GM18870 (cell line): ENCODE results near the gene HSPA1A.
"Not testable (repeated sequence)": the region's sequence is repeated elsewhere in the genome, so short reads cannot be mapped to it uniquely, and the experiment has no call there.

Experiments used
- ATAC-seq: cut with Tn5 transposase; IDR thresholded peaks from one replicate; pipeline ENCODE4 v1.9.1; 2021; ENCODE audit warnings: moderate library complexity; ENCODE audit not compliant: unreplicated experiment

Gene HSPA1A

GRCh38 chr6:31834367-31835250 lies 19.3 kb downstream of the HSPA1A start:
- no peak for ATAC-seq

GRCh38 chr6:31836047-31836473 lies 20.7 kb downstream of the HSPA1A start:
- ATAC-seq, result no peak

- ATAC-seq, result no peak
Observed at GRCh38 chr6:31836474-31837368, 21.4 kb downstream of the HSPA1A start.

- no peak for ATAC-seq
Observed at GRCh38 chr6:31837369-31838113, 22.2 kb downstream of the HSPA1A start.

- ATAC-seq, result not testable (repeated sequence)
Observed at GRCh38 chr6:31838114-31838553, 22.8 kb downstream of the HSPA1A start.

- ATAC-seq, result no peak
Observed at GRCh38 chr6:31838968-31839367, 23.6 kb downstream of the HSPA1A start.

- not testable (repeated sequence) for ATAC-seq
Observed at GRCh38 chr6:31839779-31840126, 24.4 kb downstream of the HSPA1A start.

- no peak for ATAC-seq
Observed at GRCh38 chr6:31842053-31842452, 26.7 kb downstream of the HSPA1A start.

- no peak for ATAC-seq
Observed at GRCh38 chr6:31844507-31844906, 29.2 kb downstream of the HSPA1A start.

- ATAC-seq, result no peak
Observed at GRCh38 chr6:31847276-31847978, 32.1 kb downstream of the HSPA1A start.

GRCh38 chr6:31850765-31851484 lies 35.6 kb downstream of the HSPA1A start:
- ATAC-seq, result no peak

- no peak for ATAC-seq
Observed at GRCh38 chr6:31851485-31851832, 36.1 kb downstream of the HSPA1A start.

GRCh38 chr6:31851980-31852718 lies 36.8 kb downstream of the HSPA1A start:
- not testable (repeated sequence) for ATAC-seq

GRCh38 chr6:31857774-31858173 lies 42.4 kb downstream of the HSPA1A start:
- not testable (repeated sequence) for ATAC-seq

GRCh38 chr6:31858707-31859106 lies 43.4 kb downstream of the HSPA1A start:
- no peak for ATAC-seq

GRCh38 chr6:31859923-31860322 lies 44.6 kb downstream of the HSPA1A start:
- ATAC-seq, result no peak

- ATAC-seq, result no peak
Observed at GRCh38 chr6:31860349-31860748, 45.0 kb downstream of the HSPA1A start.

GRCh38 chr6:31861150-31861549 lies 45.8 kb downstream of the HSPA1A start:
- ATAC-seq, result no peak

- ATAC-seq, result no peak
Observed at GRCh38 chr6:31861919-31862343, 46.6 kb downstream of the HSPA1A start.
